GM19324 (cell line): ENCODE measurements around the gene PHLPP1.
"Not testable (repeated sequence)": the region's sequence is repeated elsewhere in the genome, so short reads cannot be mapped to it uniquely, and the experiment has no call there.

Experiments
- ATAC-seq: cut with Tn5 transposase; IDR thresholded peaks from one replicate; pipeline ENCODE4 v1.9.1; 2021; ENCODE audit warnings: mild to moderate bottlenecking, moderate library complexity; ENCODE audit not compliant: unreplicated experiment, low FRiP score

PHLPP1 gene

GRCh38 chr18:62740650-62741049 is 25.3 kb downstream of the PHLPP1 start:
- not testable (repeated sequence) for ATAC-seq

GRCh38 chr18:62741118-62741566 is 25.8 kb downstream of the PHLPP1 start:
- ATAC-seq: no peak

- ATAC-seq: no peak
Observed at GRCh38 chr18:62741584-62741983, 26.2 kb downstream of the PHLPP1 start.

GRCh38 chr18:62744076-62744968 is 29.0 kb downstream of the PHLPP1 start:
- peak; percentile 74 for ATAC-seq

DNA sequence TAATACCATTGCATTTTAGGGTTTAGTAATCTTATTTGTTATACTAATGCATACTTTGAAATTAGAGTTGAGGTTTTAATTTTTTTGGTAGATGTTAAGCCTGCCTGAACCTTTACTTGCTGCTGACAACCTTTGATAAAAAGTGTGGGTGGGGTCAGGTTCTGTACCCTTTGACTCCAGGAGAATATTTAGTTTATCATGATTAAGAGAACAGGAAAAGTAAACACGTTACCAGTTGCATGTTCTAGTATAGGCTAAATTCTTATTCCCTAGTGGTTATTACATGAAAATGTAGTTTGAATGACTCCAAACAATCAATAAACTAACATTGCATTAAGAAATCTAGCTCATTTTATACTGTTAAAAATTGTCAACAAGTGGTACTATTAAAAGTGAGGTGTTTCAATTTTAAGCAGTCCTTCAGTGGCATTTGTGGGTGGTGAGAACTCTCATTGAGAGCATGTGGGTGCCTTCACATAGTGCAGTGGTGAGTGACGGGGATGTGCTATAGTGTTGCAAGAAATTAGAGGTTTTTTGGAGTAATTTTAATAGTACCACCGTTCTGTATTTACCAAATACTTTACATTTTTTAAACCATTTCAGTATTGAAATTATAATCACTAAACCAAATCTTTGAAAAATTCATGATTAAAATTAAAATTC is 29.9 kb downstream of the PHLPP1 start:
- no peak for ATAC-seq

DNA sequence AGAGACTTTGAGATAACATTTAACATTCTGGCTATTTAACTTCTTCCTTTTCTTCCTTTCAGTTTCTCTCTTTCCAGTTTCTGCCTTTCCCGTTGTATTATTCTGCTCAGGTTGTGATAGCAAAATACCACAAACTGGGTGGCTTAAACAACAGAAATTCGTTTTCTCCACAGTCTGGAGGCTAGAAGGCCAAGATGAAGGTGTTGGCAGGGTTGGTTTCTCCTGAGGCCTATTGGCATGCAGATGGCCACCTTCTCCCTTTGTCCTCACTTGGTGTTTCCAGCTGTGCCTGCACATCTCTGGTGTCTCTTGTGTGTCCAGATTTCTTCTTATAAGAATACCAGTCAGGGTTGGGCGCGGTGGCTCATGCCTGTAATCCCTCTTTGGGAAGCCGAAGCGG is 34.0 kb downstream of the PHLPP1 start:
- ATAC-seq: no peak

GRCh38 chr18:62751341-62751821 is 36.0 kb downstream of the PHLPP1 start:
- no peak for ATAC-seq

DNA sequence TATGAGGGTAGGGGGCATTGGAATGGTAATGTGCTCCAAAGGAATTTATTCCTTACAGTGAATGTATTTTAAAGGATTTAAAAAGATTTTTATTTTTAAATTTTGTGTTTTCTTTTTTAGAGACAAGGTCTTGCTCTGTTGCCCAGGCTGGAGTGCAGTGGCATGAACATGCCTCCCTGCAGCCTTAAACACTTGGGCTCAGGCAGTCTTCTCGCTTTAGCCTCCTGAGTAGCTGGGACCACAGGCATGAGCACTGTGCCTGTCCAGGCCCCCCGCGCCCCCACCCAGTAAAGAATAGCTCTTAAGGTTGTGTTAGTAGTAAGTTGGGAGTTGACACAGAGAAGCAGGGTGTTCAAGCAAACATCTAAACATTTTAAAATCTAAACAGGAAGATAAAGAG is 36.6 kb downstream of the PHLPP1 start:
- ATAC-seq: no peak

GRCh38 chr18:62754026-62754425 is 38.7 kb downstream of the PHLPP1 start:
- no peak for ATAC-seq

- no peak for ATAC-seq
Observed at GRCh38 chr18:62755454-62755853, 40.1 kb downstream of the PHLPP1 start.

GRCh38 chr18:62755946-62756345 is 40.6 kb downstream of the PHLPP1 start:
- ATAC-seq: no peak

GRCh38 chr18:62757399-62758010 is 42.2 kb downstream of the PHLPP1 start:
- ATAC-seq: no peak

- ATAC-seq: no peak
Observed at GRCh38 chr18:62758591-62758990, 43.2 kb downstream of the PHLPP1 start.

GRCh38 chr18:62759704-62760402 is 44.5 kb downstream of the PHLPP1 start:
- ATAC-seq: no peak

GRCh38 chr18:62760403-62760734 is 45.0 kb downstream of the PHLPP1 start:
- no peak for ATAC-seq

DNA sequence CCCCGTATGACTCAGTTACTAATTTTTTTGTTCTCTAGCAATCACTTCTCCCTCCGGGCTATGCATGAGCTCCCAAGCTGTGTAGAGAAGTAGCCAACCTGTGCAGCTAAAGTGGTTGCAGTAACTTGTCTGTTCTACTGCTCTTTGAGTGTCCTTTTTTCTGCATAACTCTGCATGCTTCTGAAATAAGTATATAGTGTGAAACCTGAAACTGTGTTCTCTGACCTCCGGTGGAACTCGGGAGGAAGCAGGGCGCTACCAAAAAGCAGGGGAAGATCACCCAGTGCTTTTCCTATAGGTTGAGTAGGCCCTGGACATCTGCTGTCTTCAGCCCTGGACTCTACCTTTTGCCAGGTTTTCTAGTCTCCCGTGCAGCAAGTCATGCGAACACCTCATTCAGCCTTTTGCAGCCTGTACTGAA is 47.8 kb downstream of the PHLPP1 start:
- ATAC-seq: no peak

DNA sequence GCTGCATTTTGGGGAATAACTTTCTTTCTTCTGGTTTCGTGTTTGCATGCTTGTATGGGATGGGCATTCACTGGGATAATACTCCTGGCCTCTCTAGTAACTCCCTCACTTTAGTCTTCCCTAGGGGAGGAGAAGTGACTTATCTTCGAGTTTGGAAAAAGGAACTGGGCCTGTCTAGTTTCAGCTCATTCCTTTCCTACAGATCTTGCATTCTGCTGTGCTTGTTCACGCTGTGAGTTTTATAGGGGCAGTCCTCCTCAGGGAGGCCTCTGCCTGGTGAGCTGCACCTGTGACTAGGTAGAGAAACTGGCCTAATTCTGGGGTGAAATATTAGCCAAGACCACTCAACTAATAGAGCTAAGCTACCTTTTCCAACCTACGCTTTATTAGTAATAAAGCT is 50.9 kb downstream of the PHLPP1 start:
- no peak for ATAC-seq

DNA sequence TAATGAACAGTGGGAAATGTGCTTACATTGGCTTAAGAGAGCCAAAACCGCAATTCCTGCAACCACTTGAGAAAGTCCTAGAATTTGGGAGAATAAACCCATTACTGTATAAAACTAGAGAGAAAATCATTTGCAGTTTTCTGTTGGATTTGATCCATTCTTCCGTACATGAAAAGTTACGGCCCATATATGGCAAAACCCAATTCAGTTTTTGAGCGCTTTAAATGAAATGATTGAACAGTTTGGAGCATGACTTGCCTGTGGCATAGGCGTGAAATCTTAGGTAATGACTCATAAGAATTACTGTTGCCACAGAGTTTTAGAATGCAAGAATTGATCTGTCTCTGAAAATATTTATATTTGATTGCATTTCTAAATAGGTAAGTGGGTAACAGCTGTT is 52.0 kb downstream of the PHLPP1 start:
- ATAC-seq: no peak

DNA sequence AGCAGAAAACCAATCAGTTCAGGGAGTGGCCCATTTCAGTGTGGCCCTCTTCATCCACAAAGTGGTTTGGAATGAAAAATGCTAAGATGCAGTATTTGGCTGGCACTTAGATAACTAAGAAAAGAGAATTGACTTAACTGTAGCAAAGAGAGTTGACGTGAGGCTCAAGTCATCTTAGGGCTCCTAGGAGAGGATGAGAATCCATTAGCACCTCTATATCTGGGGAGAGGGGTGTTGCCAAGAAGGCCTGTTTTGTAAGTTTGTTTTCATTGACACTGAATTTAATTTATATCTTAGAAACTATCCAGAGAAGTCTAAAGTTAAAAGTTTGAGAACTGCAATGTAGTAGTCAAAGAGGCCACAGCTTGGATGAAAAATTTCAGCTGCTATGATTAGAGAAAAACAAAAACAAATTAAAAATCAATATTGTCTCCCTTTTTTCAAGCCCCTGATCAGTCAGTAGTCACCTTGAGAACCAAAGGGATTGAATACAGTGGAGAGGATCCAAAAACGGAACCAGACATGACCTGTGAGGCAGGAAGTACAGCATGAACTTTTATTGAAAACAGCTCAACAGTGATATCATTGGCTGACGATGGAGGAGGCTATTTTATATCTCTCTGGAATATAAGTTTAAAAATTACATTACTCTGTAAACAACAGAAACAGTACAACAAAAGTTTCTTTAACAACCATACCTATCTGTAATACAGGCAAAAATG is 52.7 kb downstream of the PHLPP1 start:
- ATAC-seq: no peak

GRCh38 chr18:62768558-62768943 is 53.2 kb downstream of the PHLPP1 start:
- ATAC-seq: no peak
